Subcutaneous adipose tissue (tissue), 4 donors: ENCODE measurements around the gene STXBP6. TPM values are rescaled to one million over a fixed set of nuclear protein-coding genes. Genes with fewer than 3 reads are reported as not detected.

ENCODE experiments used
- CTCF ChIP-seq: fragments of 450-650 bp; IDR thresholded peaks from one replicate; pipeline ENCODE4 v1.5.1; 2016; ENCODE audit warnings: low read depth, mild to moderate bottlenecking, control low read depth, antibody characterized with exemption, moderate library complexity
- total RNA-seq, 4 donors: library from RNA; depleted of rRNA; stranded (reverse); fragments of >200 nt; gene quantifications; one replicate each; pipeline ENCODE4 v1.1.0, GENCODE V29; 2016

Gene STXBP6
- total RNA-seq, 4 donors from 2014 or later, result 5.4 to 11.7 (median 9.3) TPM

- TF ChIP-seq CTCF, result no peak
Observed at GRCh38 chr14:24785698-24786097, 264.2 kb downstream of the STXBP6 start.

- no peak for TF ChIP-seq CTCF
Observed at GRCh38 chr14:24784981-24785380, 265.0 kb downstream of the STXBP6 start.

- TF ChIP-seq CTCF, result no peak
Observed at GRCh38 chr14:24783791-24784190, 266.2 kb downstream of the STXBP6 start.

- TF ChIP-seq CTCF, result no peak
Observed at GRCh38 chr14:24780281-24780680, 269.7 kb downstream of the STXBP6 start.

GRCh38 chr14:24777678-24778077 is 272.3 kb downstream of the STXBP6 start:
- TF ChIP-seq CTCF, result no peak

- TF ChIP-seq CTCF, result no peak
Observed at GRCh38 chr14:24775950-24776349, 274.0 kb downstream of the STXBP6 start.

- no peak for TF ChIP-seq CTCF
Observed at GRCh38 chr14:24774187-24774915, 275.6 kb downstream of the STXBP6 start.
